Stimulated activated CD4-positive, alpha-beta T cell treated with anti-CD3 and anti-CD28 coated beads, TNF-alpha, amount 100 ng/mL, for 4 hours (primary cell): ENCODE results near the gene NFATC2IP.
"Not testable (repeated sequence)": the region's sequence is repeated elsewhere in the genome, so short reads cannot be mapped to it uniquely, and the experiment has no call there.

ENCODE experiments used
- DNase-seq, 3 experiments: peaks; one replicate each; pipeline ENCODE4 v3.0.0-alpha.2; 2020; ENCODE audit warnings: low read depth in 3 of 3

Gene NFATC2IP

DNA sequence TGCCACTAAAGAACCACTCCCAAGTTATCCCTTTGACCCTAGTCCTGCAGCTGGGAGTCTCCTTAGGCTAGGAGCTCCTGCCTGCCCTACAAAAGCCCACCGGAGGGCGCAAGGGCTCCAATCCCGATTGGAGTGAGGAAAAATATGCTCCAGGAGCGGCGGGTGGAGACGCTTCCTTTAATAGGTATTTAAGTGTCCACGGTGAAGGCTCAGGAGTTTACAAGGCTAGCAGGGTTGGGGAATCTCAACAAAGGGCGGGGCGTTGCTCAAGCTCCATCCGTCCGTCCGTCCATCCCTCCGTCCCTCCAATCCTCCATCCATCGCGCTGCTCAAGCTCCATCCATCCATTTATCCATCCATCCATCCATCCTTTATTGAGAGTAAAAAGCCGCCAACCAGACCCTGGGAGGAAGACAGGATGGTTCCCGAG is 23.3 kb downstream of the NFATC2IP start:
- DNase-seq, result no peak

DNA sequence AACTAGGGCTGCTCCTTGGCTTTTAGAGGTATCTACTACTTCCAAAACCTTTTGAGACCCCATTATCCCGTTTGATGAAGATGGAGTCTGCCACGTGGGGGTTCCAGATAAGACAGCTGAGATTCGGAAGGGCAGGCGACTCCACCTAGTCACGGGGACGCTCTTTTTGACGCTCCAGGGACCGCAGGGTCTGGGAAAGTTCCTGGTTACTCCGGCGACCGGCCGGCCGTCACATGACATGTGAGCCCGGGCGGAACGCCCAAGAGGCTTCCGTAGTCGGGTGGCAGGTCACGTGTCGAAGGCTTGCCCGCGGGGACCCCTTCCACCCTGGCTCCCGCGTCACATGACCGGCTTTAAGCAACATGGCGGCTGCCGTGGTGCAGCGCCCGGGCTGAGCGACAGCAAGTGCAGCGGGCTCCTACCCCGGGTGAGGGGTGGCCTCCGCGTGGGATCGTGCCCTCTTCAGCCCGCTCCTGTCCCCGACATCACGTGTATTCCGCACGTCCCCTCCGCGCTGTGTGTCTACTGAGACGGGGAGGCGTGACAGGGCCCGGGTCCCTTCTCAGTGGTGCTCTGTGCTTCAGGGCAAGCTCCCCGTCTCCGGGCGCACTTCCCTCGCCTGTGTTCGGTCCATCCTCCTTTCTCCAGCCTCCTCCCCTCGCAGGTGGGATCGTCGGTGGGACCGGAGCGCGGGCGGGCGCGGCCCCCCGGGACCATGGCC is 23.9 kb downstream of the NFATC2IP start, which contains the start of gene SPNS1:
Gene SPNS1 (plus strand): TSS at position 342 of the 721 bp plus-strand sequence. CDS start 374 bp downstream, at position 716.
- DNase-seq, result peak; percentile 82 to 87 (median 83)

DNA sequence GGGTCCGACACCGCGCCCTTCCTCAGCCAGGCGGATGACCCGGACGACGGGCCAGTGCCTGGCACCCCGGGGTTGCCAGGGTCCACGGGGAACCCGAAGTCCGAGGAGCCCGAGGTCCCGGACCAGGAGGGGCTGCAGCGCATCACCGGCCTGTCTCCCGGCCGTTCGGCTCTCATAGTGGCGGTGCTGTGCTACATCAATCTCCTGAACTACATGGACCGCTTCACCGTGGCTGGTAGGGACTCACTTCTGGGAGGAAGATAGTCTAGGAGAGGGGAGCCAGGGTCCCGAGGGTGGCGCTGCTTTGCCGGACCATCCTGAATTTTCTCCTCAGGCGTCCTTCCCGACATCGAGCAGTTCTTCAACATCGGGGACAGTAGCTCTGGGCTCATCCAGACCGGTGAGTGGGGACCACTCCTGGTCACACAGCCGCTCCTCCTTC is 24.4 kb downstream of the NFATC2IP start:
- no peak for DNase-seq

DNA sequence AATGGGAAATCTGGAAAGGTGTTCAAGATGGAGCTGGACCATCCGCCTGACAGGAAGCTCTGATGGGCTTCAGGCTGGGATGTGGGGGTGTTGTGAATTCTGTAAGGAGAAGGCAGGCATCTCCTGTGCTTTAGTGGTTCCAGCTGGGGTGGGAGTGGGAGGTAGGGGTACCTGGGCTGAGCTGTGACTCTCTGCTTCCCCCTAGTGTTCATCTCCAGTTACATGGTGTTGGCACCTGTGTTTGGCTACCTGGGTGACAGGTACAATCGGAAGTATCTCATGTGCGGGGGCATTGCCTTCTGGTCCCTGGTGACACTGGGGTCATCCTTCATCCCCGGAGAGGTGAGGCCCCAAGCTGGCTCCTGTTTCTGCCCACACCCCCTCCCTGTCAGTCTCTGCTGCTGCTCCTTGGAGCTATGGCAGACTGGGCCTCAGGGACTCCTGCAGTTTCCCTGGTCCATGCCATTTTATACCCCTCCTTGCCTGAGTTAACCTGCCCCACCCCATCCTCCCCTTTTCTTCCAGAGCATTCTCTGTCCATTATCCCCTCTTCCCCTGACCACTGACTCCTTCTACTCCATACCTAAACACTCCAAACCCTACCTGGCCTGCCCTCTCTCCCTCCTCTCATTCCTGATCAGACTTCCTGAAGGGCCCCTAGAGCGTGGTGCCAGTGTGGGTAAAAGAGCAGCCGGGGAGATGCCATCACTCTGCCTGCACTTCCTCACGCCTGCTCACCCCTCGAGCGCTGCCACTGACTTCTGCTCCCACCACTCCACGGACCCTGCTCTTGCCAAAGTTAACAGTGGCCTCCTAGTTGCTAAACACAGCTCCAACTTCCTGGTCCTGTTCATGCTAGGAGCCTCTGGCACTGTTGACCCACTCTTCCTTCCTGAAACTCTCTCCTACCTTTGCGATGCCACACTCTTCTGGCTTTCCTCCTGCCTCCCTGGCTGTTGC is 27.2 kb downstream of the NFATC2IP start:
- no peak for DNase-seq

- not testable (repeated sequence) for DNase-seq
Observed at GRCh38 chr16:28980330-28980729, 29.6 kb downstream of the NFATC2IP start.

- DNase-seq, result no peak
Observed at GRCh38 chr16:28980929-28981328, 30.2 kb downstream of the NFATC2IP start.

- no peak for DNase-seq
Observed at GRCh38 chr16:28981517-28981916, 30.8 kb downstream of the NFATC2IP start.

- no peak for DNase-seq
Observed at GRCh38 chr16:28982418-28982817, 31.7 kb downstream of the NFATC2IP start.

GRCh38 chr16:28982949-28983348 is 32.2 kb downstream of the NFATC2IP start:
- no peak for DNase-seq

DNA sequence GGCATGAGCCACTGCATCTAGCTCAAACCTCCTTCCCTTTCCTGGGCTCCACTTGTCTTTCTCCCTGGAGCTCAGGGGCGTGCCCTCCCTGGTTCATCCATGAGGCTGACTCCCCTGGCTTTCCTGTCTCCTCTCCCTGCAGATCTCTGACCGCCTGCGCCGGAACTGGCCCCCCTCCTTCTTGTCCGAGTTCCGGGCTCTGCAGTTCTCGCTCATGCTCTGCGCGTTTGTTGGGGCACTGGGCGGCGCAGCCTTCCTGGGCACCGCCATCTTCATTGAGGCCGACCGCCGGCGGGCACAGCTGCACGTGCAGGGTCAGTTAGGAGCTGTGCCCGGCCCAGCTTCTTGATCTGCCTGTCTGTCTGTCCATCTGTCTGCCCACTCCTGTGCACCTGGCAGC is 32.9 kb downstream of the NFATC2IP start:
- DNase-seq, result no peak

DNA sequence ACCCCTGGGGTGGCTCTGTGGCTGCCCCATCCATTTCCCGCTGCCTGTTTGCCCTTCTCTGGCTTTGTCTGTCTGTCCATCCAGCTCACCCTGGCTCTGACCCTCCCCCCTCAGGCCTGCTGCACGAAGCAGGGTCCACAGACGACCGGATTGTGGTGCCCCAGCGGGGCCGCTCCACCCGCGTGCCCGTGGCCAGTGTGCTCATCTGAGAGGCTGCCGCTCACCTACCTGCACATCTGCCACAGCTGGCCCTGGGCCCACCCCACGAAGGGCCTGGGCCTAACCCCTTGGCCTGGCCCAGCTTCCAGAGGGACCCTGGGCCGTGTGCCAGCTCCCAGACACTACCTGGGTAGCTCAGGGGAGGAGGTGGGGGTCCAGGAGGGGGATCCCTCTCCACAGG is 33.4 kb downstream of the NFATC2IP start:
- no peak for DNase-seq

DNA sequence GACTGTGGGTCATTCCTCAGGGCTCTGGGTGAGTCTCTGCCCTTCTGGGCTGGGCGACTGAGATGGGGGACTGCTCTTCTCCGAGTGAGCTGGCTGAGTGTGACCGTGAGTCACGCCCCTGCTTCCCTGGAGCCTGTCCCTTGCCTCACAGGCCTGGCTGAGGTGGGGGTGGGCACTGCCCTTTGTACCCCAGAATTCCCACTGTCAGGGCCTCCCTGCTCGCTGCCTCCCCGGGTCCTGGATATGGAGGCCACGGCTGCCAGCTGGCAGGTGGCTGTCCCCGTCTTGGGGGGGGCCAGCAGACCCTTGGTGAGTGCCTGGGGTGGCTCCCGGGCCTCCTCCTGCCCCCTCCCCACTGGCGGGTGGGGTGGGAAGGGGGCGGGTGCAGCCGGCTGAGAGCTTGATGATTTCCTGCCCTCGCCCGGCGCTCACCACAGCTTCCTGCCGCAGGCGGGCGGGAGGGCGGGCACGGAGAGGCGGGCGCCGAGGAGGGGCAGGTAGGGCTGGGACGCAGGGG is 33.9 kb downstream of the NFATC2IP start, which contains the start of gene LAT:
Gene LAT (plus strand): TSS at position 434 of the 517 bp plus-strand sequence. CDS start 366 bp downstream, outside the sequence.
- DNase-seq, result peak; percentile 60 to 69 (median 66)

GRCh38 chr16:28985211-28986041 is 34.7 kb downstream of the NFATC2IP start:
- no peak for DNase-seq

DNA sequence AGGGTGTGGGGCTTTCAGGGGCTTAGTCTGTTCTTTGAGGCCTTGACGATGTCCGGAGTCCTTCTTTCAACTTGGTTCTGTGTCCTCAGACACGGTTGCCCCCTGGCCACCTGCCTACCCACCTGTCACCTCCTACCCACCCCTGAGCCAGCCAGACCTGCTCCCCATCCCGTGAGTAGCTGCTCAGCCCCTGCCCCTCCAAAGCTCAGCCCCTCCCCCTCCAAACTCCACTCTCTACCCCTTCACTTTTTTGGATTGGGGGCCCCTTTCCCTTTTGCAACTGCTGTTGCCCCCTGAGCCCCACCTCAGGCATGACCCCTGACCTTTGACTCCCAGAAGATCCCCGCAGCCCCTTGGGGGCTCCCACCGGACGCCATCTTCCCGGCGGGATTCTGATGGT is 35.3 kb downstream of the NFATC2IP start:
- DNase-seq, result no peak

DNA sequence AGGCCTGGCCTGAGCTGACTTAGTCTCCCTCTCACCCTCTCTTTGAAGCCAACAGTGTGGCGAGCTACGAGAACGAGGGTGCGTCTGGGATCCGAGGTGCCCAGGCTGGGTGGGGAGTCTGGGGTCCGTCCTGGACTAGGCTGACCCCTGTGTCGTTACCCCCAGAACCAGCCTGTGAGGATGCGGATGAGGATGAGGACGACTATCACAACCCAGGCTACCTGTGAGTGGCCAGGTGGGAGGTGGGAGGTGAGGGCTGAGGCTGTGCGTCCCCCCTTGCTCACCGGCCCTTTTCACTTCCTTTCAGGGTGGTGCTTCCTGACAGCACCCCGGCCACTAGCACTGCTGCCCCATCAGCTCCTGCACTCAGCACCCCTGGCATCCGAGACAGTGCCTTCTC is 35.8 kb downstream of the NFATC2IP start:
- no peak for DNase-seq

DNA sequence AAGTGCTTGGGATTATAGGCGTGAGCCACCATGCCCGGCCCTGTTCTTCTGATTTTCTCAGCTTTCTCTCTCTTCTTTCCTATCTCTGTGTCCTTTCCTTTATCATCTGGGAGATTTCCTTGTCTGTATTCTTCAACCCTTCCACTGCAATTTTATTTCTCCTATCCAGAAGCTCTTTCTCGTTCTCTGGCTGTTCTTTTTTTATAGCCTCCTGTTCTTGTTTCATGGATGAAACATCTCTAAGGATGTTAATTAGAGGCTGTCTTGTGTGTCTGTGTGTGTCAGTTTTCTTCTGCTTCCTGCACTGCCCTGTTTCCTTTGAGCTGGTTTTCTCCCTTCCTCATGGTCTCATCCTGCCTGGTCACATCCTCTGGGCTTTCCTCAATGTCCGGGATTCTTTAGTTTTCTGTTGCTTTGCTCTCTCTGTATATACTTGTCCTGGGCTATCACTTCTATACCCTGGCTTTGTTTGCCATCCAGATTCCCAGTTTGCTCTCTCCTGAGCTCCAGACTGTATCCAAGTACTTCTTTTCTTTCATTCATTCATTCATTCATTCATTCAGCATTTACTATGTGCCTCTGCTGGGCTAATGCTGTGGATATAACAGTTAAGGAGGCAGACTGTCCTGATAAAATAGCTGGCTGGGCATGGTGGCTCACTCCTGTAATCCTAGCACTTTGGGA is 36.6 kb downstream of the NFATC2IP start:
- no peak for DNase-seq

DNA sequence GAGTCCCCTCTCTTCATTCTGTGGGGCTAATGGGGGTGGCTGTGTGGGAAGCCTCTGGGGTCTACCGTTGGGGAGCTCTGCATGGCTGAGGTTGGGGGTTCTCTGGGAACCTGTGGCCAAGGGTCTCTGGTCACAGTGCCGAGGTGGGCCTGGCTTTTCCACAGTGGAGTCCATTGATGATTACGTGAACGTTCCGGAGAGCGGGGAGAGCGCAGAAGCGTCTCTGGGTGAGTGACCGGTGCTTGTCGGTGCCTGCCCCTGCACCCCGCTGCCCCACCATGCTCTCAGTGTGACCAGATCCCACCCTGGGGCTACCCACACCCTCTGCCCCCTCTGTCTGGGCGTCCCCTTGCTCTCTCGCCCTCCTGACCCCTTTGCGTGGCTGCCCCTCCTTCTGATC is 38.6 kb downstream of the NFATC2IP start:
- no peak for DNase-seq

DNA sequence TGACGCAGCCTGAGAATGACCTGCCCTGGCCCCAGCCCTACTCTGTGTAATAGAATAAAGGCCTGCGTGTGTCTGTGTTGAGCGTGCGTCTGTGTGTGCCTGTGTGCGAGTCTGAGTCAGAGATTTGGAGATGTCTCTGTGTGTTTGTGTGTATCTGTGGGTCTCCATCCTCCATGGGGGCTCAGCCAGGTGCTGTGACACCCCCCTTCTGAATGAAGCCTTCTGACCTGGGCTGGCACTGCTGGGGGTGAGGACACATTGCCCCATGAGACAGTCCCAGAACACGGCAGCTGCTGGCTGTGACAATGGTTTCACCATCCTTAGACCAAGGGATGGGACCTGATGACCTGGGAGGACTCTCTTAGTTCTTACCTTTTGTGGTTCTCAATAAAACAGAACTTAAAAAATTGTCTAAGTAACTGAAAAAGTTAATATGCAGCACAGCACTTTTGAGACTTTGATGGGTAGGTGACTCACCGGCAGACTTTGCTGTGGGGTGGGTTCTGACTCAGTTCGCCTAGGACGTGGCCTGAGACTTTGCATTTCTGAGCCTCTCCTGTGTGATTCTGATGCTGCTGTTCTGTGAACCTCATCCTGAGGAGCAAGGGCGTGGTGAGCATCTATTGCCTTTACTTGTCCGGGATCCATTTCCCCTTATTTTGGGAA is 39.8 kb downstream of the NFATC2IP start:
- DNase-seq, result peak in 2 of 3 experiments; percentile 54 to 55

DNA sequence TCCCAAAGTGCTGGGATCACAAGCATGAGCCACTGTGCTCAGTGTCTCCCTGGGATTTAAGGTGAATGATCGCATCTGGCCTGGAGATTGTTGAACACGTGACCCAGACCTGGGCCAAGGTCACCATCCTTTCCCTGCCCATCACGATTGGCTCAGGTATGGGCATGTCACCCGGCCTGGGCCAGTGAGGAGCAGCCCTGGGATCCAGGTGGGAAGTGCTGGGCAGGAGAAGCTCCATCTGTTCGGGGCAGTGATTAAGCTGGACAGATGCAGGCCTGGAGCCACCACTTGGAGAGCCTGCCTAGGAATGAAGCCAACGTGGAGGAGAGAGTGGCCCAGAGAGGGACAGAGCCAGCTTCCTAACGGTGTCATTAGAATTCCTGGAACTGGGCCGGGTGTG is 41.0 kb downstream of the NFATC2IP start:
- DNase-seq, result no peak

DNA sequence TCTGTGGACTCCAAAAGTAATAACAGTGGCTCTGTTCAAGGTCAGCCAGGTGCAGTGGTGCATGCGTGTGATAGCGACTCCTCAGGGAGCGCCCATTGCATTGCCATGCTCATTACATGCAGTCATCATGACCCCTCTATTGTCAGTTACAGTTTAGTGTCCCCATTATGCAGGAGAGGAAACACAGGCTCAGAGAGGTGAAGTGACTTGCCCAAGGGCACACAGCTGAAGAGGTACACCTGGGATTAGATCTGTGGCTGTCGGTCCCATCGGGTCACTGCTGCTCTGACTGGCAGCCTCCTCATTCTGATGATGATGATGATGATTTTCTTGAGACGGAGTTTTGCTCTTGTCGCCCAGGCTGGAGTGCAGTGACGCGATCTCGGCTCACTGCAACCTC is 41.8 kb downstream of the NFATC2IP start:
- DNase-seq, result no peak
